Loucy (cell line): ENCODE results near the gene WDR49.

ENCODE experiments used
- H2AFZ ChIP-seq: fragments of 200-600 bp; sonication (generic); 2 replicates; pipeline ENCODE4 v1.6.0; 2016; ENCODE audit warnings: antibody characterized with exemption, mild to moderate bottlenecking, low read length, moderate library complexity
- H3F3A ChIP-seq: fragments of 200-600 bp; 2 replicates; pipeline ENCODE4 v1.6.0; 2016; ENCODE audit warnings: antibody characterized with exemption, low read depth, mild to moderate bottlenecking
- H3K27me3 ChIP-seq: fragments of 200-600 bp; sonication (generic); 2 replicates; pipeline ENCODE4 v1.6.1; 2014; ENCODE audit warnings: low read length, mild to moderate bottlenecking; ENCODE audit not compliant: insufficient read depth, poor library complexity, severe bottlenecking
- H3K36me3 ChIP-seq: fragments of 200-600 bp; sonication (generic); 2 replicates; pipeline ENCODE4 v1.6.1; 2016; ENCODE audit warnings: low read length; ENCODE audit not compliant: insufficient read depth
- H3K4me1 ChIP-seq: fragments of 200-600 bp; sonication (generic); 2 replicates; pipeline ENCODE4 v1.5.1; 2014; ENCODE audit warnings: low read length, mild to moderate bottlenecking; ENCODE audit not compliant: insufficient read depth, poor library complexity, severe bottlenecking
- H3K4me2 ChIP-seq: fragments of 200-600 bp; sonication (generic); 2 replicates; pipeline ENCODE4 v1.6.0; 2014; ENCODE audit warnings: antibody characterized with exemption, low read length, low read depth, mild to moderate bottlenecking; ENCODE audit not compliant: poor library complexity, severe bottlenecking
- H3K4me3 ChIP-seq: fragments of 200-600 bp; sonication (generic); 2 replicates; pipeline ENCODE4 v1.5.1; 2014; ENCODE audit warnings: low read length, mild to moderate bottlenecking, mixed read lengths; ENCODE audit not compliant: poor library complexity, severe bottlenecking
- H3K79me2 ChIP-seq: fragments of 200-600 bp; sonication (generic); 2 replicates; pipeline ENCODE4 v1.6.1; 2014; ENCODE audit warnings: low read length; ENCODE audit not compliant: insufficient read depth
- H3K9ac ChIP-seq: fragments of 200-600 bp; sonication (generic); 2 replicates; pipeline ENCODE4 v1.6.0; 2014; ENCODE audit warnings: mild to moderate bottlenecking, low read depth, low read length, moderate library complexity; ENCODE audit not compliant: poor library complexity, severe bottlenecking
- H3K9me2 ChIP-seq: fragments of 200-600 bp; sonication (generic); replicated peaks from 2 replicates; pipeline ENCODE4 v1.6.1; 2016; ENCODE audit warnings: low read depth, low read length, mixed read lengths
- H3K9me3 ChIP-seq: fragments of 200-600 bp; sonication (generic); 2 replicates; pipeline ENCODE4 v1.6.1; 2014; ENCODE audit warnings: mild to moderate bottlenecking, antibody characterized with exemption, low read length, low read depth; ENCODE audit not compliant: insufficient read depth
- H4K20me1 ChIP-seq: fragments of 200-600 bp; sonication (generic); 2 replicates; pipeline ENCODE4 v1.6.0; 2014; ENCODE audit warnings: antibody characterized with exemption, low read length, mild to moderate bottlenecking; ENCODE audit not compliant: insufficient read depth, poor library complexity, severe bottlenecking
- EZH2phosphoT487 ChIP-seq: fragments of 200-600 bp; IDR thresholded peaks from 2 replicates; pipeline ENCODE4 v1.6.1; 2018; ENCODE audit warnings: antibody characterized with exemption, mild to moderate bottlenecking, moderate library complexity, borderline replicate concordance
- TF ChIP-seq, protein P1 (sequence below): fragments of 200-600 bp; sonication (generic); conservative IDR thresholded peaks from 2 replicates; pipeline ENCODE4 v1.5.1; 2014; ENCODE audit warnings: mild to moderate bottlenecking, antibody characterized with exemption, low read length

WDR49 gene

DNA sequence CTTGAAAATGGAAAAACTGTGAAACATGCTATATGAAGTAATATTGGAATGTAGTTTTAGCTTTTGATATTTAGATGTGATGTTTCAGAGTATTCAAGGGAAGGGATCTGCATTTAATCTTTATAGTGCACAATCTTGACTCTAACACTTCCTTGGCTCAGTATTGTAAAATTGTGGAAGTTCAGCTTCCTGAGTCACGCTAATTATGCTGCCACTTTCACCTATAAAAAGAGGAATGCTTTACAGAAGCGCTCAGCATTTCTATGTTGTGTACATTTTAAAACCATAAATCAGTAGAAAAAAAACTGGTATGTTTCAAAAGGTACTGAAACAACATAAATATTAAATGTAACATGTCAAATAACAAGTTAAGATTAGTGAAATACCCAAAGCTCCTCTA lies 212.5 kb downstream of the WDR49 start:
- no peaks in the 10 kb centered on the region for H3K4me1 ChIP-seq
- no peak for TF ChIP-seq EZH2phosphoT487
- TF ChIP-seq, protein P1, sequence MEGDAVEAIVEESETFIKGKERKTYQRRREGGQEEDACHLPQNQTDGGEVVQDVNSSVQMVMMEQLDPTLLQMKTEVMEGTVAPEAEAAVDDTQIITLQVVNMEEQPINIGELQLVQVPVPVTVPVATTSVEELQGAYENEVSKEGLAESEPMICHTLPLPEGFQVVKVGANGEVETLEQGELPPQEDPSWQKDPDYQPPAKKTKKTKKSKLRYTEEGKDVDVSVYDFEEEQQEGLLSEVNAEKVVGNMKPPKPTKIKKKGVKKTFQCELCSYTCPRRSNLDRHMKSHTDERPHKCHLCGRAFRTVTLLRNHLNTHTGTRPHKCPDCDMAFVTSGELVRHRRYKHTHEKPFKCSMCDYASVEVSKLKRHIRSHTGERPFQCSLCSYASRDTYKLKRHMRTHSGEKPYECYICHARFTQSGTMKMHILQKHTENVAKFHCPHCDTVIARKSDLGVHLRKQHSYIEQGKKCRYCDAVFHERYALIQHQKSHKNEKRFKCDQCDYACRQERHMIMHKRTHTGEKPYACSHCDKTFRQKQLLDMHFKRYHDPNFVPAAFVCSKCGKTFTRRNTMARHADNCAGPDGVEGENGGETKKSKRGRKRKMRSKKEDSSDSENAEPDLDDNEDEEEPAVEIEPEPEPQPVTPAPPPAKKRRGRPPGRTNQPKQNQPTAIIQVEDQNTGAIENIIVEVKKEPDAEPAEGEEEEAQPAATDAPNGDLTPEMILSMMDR, result no peak
- no peak overlapping the region for H2AFZ ChIP-seq
- H3K9me2 ChIP-seq, result no peaks in the 10 kb centered on the region
- no peaks in the 10 kb centered on the region for H3K36me3 ChIP-seq
- H3K79me2 ChIP-seq, result no peaks in the 10 kb centered on the region
- no peaks in the 10 kb centered on the region for H3F3A ChIP-seq
- H3K9me3 ChIP-seq, result no peaks in the 10 kb centered on the region
- no peaks in the 10 kb centered on the region for H3K27me3 ChIP-seq
- no peaks in the 10 kb centered on the region for H4K20me1 ChIP-seq
- no peak overlapping the region for H3K4me3 ChIP-seq
- no peak overlapping the region for H3K4me2 ChIP-seq
- no peak overlapping the region for H3K9ac ChIP-seq

DNA sequence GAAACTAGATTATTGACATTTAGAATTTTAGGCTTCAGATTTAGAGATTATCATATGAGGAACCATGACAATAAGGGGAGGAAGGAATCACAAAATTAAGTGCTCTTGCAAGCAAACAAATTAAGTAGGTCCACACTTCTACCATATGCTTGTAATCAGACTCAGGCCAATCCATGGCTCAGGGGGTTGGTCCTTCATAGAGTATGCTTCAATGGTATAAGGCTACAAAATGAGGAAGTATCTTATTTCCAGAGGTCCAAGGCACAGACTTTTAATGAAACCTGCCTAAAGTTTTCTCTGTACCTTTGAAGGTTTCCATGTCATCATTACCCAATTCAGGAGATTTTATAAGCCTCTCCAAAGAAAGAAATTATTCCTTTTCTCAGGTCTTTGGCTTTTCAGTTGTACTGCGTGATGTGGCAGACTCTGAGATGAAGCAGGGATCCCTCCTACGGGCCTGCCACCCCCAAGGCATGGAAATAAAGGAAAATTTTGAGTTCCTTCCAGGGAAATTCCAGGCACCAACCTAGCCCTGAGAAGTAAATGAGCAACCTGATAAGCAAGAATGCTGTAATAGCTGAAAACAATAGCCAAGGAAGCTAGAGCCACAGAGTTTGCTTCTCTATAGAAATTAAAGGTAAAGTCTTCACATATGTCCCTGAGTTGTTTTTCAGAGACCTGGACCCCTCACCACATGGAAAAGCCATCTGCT lies 216.2 kb downstream of the WDR49 start:
- no peak overlapping the region for H3K4me2 ChIP-seq
- no peak for TF ChIP-seq EZH2phosphoT487
- TF ChIP-seq, protein P1, result no peak
- no peaks in the 10 kb centered on the region for H3K79me2 ChIP-seq
- no peak overlapping the region for H3K4me3 ChIP-seq
- H3K27me3 ChIP-seq, result no peaks in the 10 kb centered on the region
- H3K9me2 ChIP-seq, result no peaks in the 10 kb centered on the region
- H3K4me1 ChIP-seq, result no peaks in the 10 kb centered on the region
- H3K36me3 ChIP-seq, result no peaks in the 10 kb centered on the region
- H3K9me3 ChIP-seq, result no peaks in the 10 kb centered on the region
- H2AFZ ChIP-seq, result no peak overlapping the region
- H3F3A ChIP-seq, result no peaks in the 10 kb centered on the region
- H4K20me1 ChIP-seq, result no peaks in the 10 kb centered on the region
- no peak overlapping the region for H3K9ac ChIP-seq
